Measurements from ENCODE around the gene ITGB8.

- TF ChIP-seq, protein P1, sequence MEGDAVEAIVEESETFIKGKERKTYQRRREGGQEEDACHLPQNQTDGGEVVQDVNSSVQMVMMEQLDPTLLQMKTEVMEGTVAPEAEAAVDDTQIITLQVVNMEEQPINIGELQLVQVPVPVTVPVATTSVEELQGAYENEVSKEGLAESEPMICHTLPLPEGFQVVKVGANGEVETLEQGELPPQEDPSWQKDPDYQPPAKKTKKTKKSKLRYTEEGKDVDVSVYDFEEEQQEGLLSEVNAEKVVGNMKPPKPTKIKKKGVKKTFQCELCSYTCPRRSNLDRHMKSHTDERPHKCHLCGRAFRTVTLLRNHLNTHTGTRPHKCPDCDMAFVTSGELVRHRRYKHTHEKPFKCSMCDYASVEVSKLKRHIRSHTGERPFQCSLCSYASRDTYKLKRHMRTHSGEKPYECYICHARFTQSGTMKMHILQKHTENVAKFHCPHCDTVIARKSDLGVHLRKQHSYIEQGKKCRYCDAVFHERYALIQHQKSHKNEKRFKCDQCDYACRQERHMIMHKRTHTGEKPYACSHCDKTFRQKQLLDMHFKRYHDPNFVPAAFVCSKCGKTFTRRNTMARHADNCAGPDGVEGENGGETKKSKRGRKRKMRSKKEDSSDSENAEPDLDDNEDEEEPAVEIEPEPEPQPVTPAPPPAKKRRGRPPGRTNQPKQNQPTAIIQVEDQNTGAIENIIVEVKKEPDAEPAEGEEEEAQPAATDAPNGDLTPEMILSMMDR (IDR thresholded peaks at IDR 0.05), result no peak
- no peak for TF ChIP-seq ZFX (IDR thresholded peaks at IDR 0.05; ENCODE audit: borderline replicate concordance)
Measured at GRCh38 chr7:20310301-20310700, 20.4 kb upstream of the ITGB8 start.

All from 22Rv1 (cell line).